HG02610 (cell line): ENCODE results near the gene PHYHD1.
A peak's percentile ranks its signal among the peaks of the same experiment; 100 is the strongest.
"Not testable (repeated sequence)": the region's sequence is repeated elsewhere in the genome, so short reads cannot be mapped to it uniquely, and the experiment has no call there.

Source experiments
- ATAC-seq: cut with Tn5 transposase; IDR thresholded peaks from one replicate; pipeline ENCODE4 v1.9.1; 2021; ENCODE audit warnings: mild to moderate bottlenecking, moderate library complexity; ENCODE audit not compliant: unreplicated experiment

PHYHD1 gene

DNA sequence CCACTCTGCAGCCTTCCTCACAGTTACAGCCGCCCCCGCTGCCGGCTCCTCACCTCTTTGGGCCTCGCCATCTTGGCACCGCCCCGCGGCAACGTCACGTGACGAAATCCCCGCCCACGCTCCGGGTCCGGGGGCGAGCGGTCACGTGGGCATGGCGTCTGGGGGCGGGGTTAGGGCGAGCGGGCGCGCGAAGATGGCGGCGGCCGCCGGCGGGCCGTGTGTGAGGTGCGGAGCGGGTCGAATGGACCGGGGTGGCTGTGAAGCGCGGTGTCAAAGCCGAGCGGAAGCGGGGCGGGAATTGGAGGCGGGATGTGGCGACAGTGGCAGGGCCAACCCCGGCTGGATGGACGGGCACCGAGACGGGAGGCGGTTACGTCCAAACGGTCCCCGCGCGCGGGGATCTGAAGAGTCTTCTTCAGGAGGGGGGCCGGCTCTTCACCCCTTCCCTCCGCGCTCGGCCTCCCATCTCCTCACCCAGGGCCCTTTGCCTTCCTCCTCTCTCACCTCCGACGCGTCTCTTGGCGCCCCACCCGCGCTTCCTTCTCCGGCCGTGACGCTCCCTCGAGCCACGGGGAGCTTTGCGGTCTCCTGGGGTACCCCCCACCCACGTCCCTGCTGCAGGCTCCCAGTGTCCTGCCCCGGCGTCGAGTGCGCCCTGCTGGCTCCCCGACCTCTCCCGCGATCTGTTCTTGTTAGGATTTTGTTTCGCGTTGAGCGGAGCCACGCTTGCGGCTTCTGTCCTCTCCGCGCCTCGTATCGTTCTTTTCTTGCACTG, 26.9 kb downstream of the PHYHD1 start, which contains the start of the genes DOLK and NUP188:
TSS of gene DOLK (minus strand) at position 77 of the 775 bp plus-strand sequence. CDS start 300 bp downstream, outside the sequence.
TSS of gene NUP188 (plus strand) at position 173 of the 775 bp plus-strand sequence. CDS start at position 194, 21 bp downstream.
- peak; percentile 69 for ATAC-seq

DNA sequence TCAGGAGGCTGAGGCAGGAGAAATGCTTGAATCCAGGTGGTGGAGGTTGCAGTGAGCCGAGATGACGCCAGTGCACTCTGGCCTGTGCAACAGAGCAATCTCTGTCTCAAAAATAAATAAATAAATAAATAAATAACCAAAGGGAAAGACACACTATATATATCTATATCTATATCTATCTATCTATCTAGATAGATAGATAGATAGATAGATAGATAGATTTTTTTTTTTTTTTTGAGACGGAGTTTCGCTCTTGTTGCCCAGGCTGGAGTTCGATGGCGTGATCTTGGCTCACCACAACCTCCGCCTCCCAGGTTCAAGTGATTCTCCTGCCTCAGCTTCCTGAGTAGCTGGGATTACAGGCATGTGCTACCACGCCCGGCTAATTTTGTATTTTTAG, 40.6 kb downstream of the PHYHD1 start:
- ATAC-seq = not testable (repeated sequence)

DNA sequence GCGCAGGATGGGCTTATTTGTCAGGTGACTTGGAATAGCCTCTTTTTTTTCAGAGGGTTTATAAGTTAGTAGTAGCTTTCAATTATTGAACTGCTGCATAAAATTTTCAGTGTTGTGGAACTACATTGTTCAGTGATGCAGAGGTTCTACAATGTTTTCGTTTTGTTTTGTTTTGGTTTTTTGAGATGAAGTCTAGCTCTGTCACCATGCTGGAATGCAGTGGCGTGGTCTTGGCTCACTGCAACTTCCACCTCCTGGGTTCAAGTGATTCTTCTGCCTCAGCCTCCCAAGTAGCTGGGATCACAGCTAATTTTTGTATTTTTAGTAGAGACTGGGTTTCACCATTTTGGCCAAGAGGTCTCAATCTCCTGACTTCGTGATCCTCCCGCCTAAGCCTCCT, 48.7 kb downstream of the PHYHD1 start:
- no peak for ATAC-seq

DNA sequence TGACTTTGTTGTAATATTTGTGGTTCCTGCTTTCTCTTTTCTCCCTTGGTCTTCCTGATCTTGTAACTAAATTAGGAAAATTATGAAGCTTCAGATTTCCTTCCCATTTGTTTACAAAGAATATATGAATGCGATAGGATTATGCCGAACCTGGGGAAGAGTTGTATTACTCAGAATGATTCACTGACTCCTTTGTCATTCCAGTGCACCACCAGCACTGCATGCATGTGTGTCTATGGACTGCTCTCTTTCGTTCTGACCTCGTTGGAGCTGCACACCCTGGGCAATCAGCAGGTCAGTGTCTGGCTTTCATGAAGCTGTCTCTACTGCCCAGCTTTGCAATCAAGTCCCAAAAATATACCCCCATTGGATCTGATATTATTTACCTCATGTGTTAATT, 52.2 kb downstream of the PHYHD1 start:
- ATAC-seq = no peak

DNA sequence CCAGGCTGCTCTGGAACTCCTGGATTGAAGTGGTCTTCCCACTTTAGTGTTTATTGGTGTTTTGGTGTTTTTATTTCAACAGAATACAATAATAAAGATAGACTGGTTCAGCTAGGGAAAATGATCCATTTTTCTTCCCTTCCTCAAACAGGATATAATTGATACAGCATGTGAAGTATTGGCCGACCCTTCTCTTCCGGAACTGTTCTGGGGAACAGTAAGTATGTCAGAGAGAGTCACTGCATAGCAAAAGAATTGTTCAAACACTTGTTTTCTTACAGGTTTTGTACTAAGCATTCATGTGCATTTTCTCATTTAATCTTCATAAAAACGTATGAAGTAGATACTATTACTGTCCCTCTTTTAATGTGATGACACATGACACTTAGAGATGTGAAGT, 58.3 kb downstream of the PHYHD1 start:
- no peak for ATAC-seq

DNA sequence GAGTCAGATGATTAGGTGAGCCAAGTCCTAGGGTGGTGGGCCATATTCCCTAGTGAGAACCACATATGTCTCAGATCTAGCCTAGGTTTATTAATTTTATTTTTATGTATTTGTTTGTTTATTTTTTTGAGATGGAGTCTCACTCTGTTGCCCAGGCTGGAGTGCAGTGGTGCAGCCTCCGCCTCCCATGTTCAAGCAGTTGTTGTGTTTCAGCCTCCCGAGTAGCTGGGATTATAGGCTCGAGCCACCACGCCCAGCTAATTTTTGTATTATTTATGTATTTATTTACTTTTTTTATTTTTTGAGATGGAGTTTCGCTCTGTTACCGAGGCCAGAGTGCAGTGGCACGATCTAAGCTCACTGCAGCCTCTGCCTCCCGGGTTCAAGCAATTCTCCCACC, 62.8 kb downstream of the PHYHD1 start:
- ATAC-seq = no peak

DNA sequence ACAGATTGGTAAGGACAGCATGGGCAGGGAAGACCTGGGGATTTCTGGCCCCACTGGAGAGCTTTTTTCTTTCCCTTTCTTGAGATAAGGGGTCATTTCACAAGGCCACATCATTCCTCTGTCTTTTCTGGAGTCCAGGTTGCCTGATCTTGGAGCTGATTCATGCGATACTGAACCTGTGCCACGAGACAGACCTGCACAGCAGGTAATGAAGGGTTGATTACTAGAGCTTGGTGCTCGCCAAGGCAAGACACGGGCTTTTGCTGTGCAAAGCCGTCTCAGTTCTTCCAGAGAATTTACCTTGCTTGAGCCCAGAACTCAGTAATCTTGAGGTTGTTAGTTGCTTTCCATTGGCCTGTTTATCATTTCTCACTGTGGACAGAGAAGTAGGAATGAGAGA, 65.9 kb downstream of the PHYHD1 start:
- no peak for ATAC-seq

DNA sequence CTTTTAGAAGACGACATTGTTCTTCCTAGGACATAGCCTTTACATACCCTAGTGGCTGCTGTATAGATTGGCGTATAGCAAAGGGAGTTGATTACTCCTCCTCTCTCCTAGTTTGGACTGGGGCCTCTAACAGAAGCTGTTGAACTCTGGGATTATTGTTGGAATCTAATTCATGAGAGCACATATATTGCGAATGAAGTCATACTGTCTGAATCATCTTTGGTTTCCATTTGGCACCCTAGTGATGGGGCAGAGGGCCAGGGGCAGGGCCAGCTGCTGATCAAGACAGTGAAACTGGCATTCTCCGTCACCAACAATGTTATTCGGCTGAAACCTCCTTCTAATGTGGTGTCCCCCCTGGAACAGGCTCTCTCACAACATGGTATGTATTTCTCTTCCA, 67.0 kb downstream of the PHYHD1 start:
- ATAC-seq = no peak
